Left lobe of liver (tissue), 2 donors: Measurements from ENCODE around the gene GSPT1. TPM values are rescaled to one million over a fixed set of nuclear protein-coding genes. Genes with fewer than 3 reads are reported as not detected.
A peak's percentile ranks its signal among the peaks of the same experiment; 100 is the strongest.

Experiments
- ATAC-seq: fragments of 200-7000 bp; cut with Tn5 transposase; one replicate; pipeline ENCODE4 v1.9.1; 2020; ENCODE audit warnings: mild to moderate bottlenecking, moderate library complexity
- DNase-seq: peaks from one replicate; pipeline ENCODE4 v3.0.0-alpha.2; 2020; ENCODE audit warnings: low spot score
- total RNA-seq: library from RNA; stranded (reverse); gene quantifications from one replicate; pipeline ENCODE4 v1.2.1, GENCODE V29; 2021
- donor health status: DM: no; HTN: no; CAD: no; lungs with moderate emphysema.
- donor health status: DM: no; HTN: yes; CAD: no.

The GSPT1 gene
- total RNA-seq, 1 donor from 2014 or later: 47.0 TPM

- ATAC-seq (peak; percentile 7), DNase-seq (peak; percentile 51)
Observed at GRCh38 chr16:11914210-11915113, 1.3 kb downstream of the GSPT1 start.

- no peak for DNase-seq
- ATAC-seq: no peak
Observed at GRCh38 chr16:11913425-11914079, 2.2 kb downstream of the GSPT1 start.

- DNase-seq (no peak), ATAC-seq (no peak)
Observed at GRCh38 chr16:11909653-11910545, 5.9 kb downstream of the GSPT1 start.

- no peak for ATAC-seq
- DNase-seq: no peak
Observed at GRCh38 chr16:11907160-11907970, 8.4 kb downstream of the GSPT1 start.

- ATAC-seq (no peak), DNase-seq (no peak)
Observed at GRCh38 chr16:11903906-11904305, 11.8 kb downstream of the GSPT1 start.

GRCh38 chr16:11901091-11901490, 14.7 kb downstream of the GSPT1 start:
- DNase-seq: no peak
- no peak for ATAC-seq

GRCh38 chr16:11896486-11897176, 19.1 kb downstream of the GSPT1 start:
- ATAC-seq (no peak), DNase-seq (no peak)

GRCh38 chr16:11893571-11893970, 22.2 kb downstream of the GSPT1 start:
- no peak for ATAC-seq
- no peak for DNase-seq

GRCh38 chr16:11892761-11893160, 23.0 kb downstream of the GSPT1 start:
- ATAC-seq: no peak
- DNase-seq: no peak

- DNase-seq (no peak), ATAC-seq (no peak)
Observed at GRCh38 chr16:11890231-11890965, 25.4 kb downstream of the GSPT1 start.

GRCh38 chr16:11886881-11887280, 28.9 kb downstream of the GSPT1 start:
- ATAC-seq: no peak
- DNase-seq: no peak

GRCh38 chr16:11884035-11884434, 31.7 kb downstream of the GSPT1 start:
- no peak for DNase-seq
- no peak for ATAC-seq

- DNase-seq (no peak), ATAC-seq (no peak)
Observed at GRCh38 chr16:11880007-11880406, 35.7 kb downstream of the GSPT1 start.

GRCh38 chr16:11877374-11877773, 38.4 kb downstream of the GSPT1 start:
- DNase-seq: no peak
- no peak for ATAC-seq

GRCh38 chr16:11876306-11876705, 39.5 kb downstream of the GSPT1 start:
- no peak for DNase-seq
- ATAC-seq: no peak

- no peak for ATAC-seq
Observed at GRCh38 chr16:11875721-11876120, 40.0 kb downstream of the GSPT1 start.

GRCh38 chr16:11871193-11871592, 44.6 kb downstream of the GSPT1 start:
- no peak for ATAC-seq
- no peak for DNase-seq

More at GRCh38 chr16:11875721-11876120, 40.0 kb downstream of the GSPT1 start:
- no peak for DNase-seq

GRCh38 chr16:11870399-11870798, 45.4 kb downstream of the GSPT1 start:
- no peak for DNase-seq
- no peak for ATAC-seq
